A549 (cell line): ENCODE measurements around the gene NEK5. TPM values are rescaled to one million over a fixed set of nuclear protein-coding genes. Genes with fewer than 3 reads are reported as not detected.

Experiments used
- ATAC-seq, 2 experiments: fragments of 200-7000 bp in 1 of 2; fragments of >200 bp in 1 of 2; cut with Nextera tagmentation in 1 of 2; cut with Tn5 transposase in 1 of 2; 3 replicates each; pipeline versions ENCODE4 v1.8.0 to v1.9.1; 2018 to 2020; ENCODE audit warnings: mild to moderate bottlenecking in 1 of 2, moderate library complexity in 1 of 2
- CTCF ChIA-PET: fragments of 300-600 bp; sonication (Branson Sonifier 250); formaldehyde crosslinking; extraction: SDS; loops from one replicate; lab custom pipeline; 2021; ENCODE audit warnings: antibody characterized with exemption, inconsistent platforms; lab: Yijun Ruan, JAX
- POLR2A ChIA-PET: fragments of 350-600 bp; formaldehyde crosslinking; extraction: SDS; loops from one replicate; lab custom pipeline; 2021; ENCODE audit warnings: antibody characterized with exemption, inconsistent platforms; lab: Yijun Ruan, JAX
- DNase-seq, 2 experiments: peaks; one replicate each; pipeline versions ENCODE4 v3.0.0 to v3.0.0-alpha.2; 2011 to 2016; ENCODE audit warnings: low read depth in 1 of 2, low spot score in 1 of 2
- FAIRE-seq: peaks from 2 replicates; lab custom pipeline; 2011; peaks lifted over from hg19 to GRCh38; lab: Jason Lieb, UNC
- H3K27ac ChIP-seq, 2 experiments: fragments of >200 bp; sonication (Bioruptor Twin); formaldehyde crosslinking; 3 replicates each; pipeline ENCODE4 v1.5.1; 2016 to 2017
- H3K4me1 ChIP-seq: fragments of >200 bp; sonication (Bioruptor Twin); formaldehyde crosslinking; 3 replicates; pipeline ENCODE4 v1.6.1; 2016
- H3K4me2 ChIP-seq: fragments of >200 bp; sonication (Bioruptor Twin); formaldehyde crosslinking; 3 replicates; pipeline ENCODE4 v1.6.1; 2016
- H3K4me3 ChIP-seq: fragments of >200 bp; sonication (Bioruptor Twin); formaldehyde crosslinking; 3 replicates; pipeline ENCODE4 v1.5.1; 2016
- H3K9me3 ChIP-seq: fragments of >200 bp; sonication (Bioruptor Twin); formaldehyde crosslinking; 3 replicates; pipeline ENCODE4 v1.6.1; 2016
- CBX8 ChIP-seq: fragments of 200-600 bp; sonication (generic); IDR thresholded peaks from 2 replicates; pipeline ENCODE4 v1.6.1; 2016
- CTCF ChIP-seq: fragments of >200 bp; sonication (Bioruptor Twin); formaldehyde crosslinking; IDR thresholded peaks from 3 replicates; pipeline ENCODE4 v1.5.1; 2016
- E2F6 ChIP-seq: IDR thresholded peaks from 2 replicates; pipeline ENCODE4 v1.6.1; 2012; ENCODE audit warnings: low read depth, borderline replicate concordance
- ELK1 ChIP-seq: fragments of 150-350 bp; IDR thresholded peaks from 2 replicates; pipeline ENCODE4 v1.6.1; 2014; ENCODE audit warnings: low read depth, mild to moderate bottlenecking, low read length
- EP300 ChIP-seq, 2 experiments: fragments of >200 bp; sonication (Bioruptor Twin); formaldehyde crosslinking; IDR thresholded peaks; 2 replicates in 1 of 2; 3 replicates in 1 of 2; pipeline ENCODE4 v1.6.1; 2016 to 2017
- GATA3 ChIP-seq: IDR thresholded peaks from 2 replicates; pipeline ENCODE4 v1.6.1; 2012; ENCODE audit warnings: borderline replicate concordance
- HEYL ChIP-seq: fragments of 250-450 bp; sonication (Bioruptor Pico); IDR thresholded peaks from 2 replicates; pipeline ENCODE4 v1.8.0; 2021; ENCODE audit warnings: mild to moderate bottlenecking, moderate library complexity
- HOXB5 ChIP-seq: fragments of 250-450 bp; sonication (Bioruptor Pico); IDR thresholded peaks from 2 replicates; pipeline ENCODE4 v1.5.0; 2020; ENCODE audit warnings: mild to moderate bottlenecking, moderate library complexity
- JUNB ChIP-seq: fragments of >200 bp; sonication (Bioruptor Twin); formaldehyde crosslinking; IDR thresholded peaks from 2 replicates; pipeline ENCODE4 v1.6.1; 2016
- MAX ChIP-seq: IDR thresholded peaks from 2 replicates; pipeline ENCODE4 v1.6.1; 2012
- MYC ChIP-seq: IDR thresholded peaks from 2 replicates; pipeline ENCODE4 v1.6.1; 2012; ENCODE audit warnings: mild to moderate bottlenecking, inconsistent platforms, low read length, improper control_type of control experiment, borderline replicate concordance
- NFE2L2 ChIP-seq: fragments of 150-350 bp; conservative IDR thresholded peaks from 2 replicates; pipeline ENCODE4 v1.6.1; 2014; ENCODE audit warnings: low read length
- NR3C1 ChIP-seq: fragments of >200 bp; sonication (Bioruptor Twin); formaldehyde crosslinking; IDR thresholded peaks from 3 replicates; pipeline ENCODE4 v1.6.1; 2017
- RAD21 ChIP-seq, 2 experiments: fragments of >200 bp in 1 of 2; sonication (Bioruptor Twin) in 1 of 2; formaldehyde crosslinking in 1 of 2; IDR thresholded peaks in 1 of 2; conservative IDR thresholded peaks in 1 of 2; 2 replicates in 1 of 2; 3 replicates in 1 of 2; pipeline ENCODE4 v1.6.1; 2012 to 2018; ENCODE audit warnings: inconsistent platforms in 1 of 2
- RCOR1 ChIP-seq: fragments of 150-350 bp; IDR thresholded peaks from 2 replicates; pipeline ENCODE4 v1.6.1; 2014; ENCODE audit warnings: antibody characterized with exemption, low read length, low read depth
- RFX5 ChIP-seq: fragments of 450-650 bp; IDR thresholded peaks from 2 replicates; pipeline ENCODE4 v1.7.1; 2014; ENCODE audit warnings: antibody characterized with exemption, mild to moderate bottlenecking, moderate library complexity
- TP53 ChIP-seq: fragments of 250-450 bp; sonication (Bioruptor Pico); IDR thresholded peaks from 2 replicates; pipeline ENCODE4 v1.5.0; 2021; ENCODE audit warnings: mild to moderate bottlenecking, moderate library complexity
- WGBS: methylation state at CpG from one replicate; pipeline ENCODE4 v1.1.6; 2017; ENCODE audit errors: missing lambda C conversion rate; 5-methylcytosine and 5-hydroxymethylcytosine counted together
- polyA plus RNA-seq, 4 experiments: library from polyadenylated mRNA; depleted of rRNA in 3 of 4; stranded (reverse); fragments of >200 nt; fragmentation: RNase III in 1 of 4; extraction: RNeasy Plus Mini Kit Qiagen cat#74134 plus additional on column Dnase treatment in 1 of 4; gene quantifications; 2 replicates in 3 of 4; 3 replicates in 1 of 4; pipeline ENCODE4 v1.2.3, GENCODE V29; 2011 to 2017
- TF ChIP-seq, protein P1 (sequence below): fragments of 250-450 bp; sonication (Bioruptor Pico); IDR thresholded peaks from 2 replicates; pipeline ENCODE4 v1.5.0; 2021; ENCODE audit warnings: mild to moderate bottlenecking, moderate library complexity, borderline replicate concordance
- TF ChIP-seq, protein P2 (sequence below): IDR thresholded peaks from 2 replicates; pipeline ENCODE4 v1.6.1; 2012
- TF ChIP-seq, protein P3 (sequence below): fragments of >200 bp; sonication (Bioruptor Twin); formaldehyde crosslinking; IDR thresholded peaks from 3 replicates; pipeline ENCODE4 v1.6.1; 2016

Gene NEK5
- polyA plus RNA-seq, 2 of the 4 experiments (the other 2 are of a cell fraction): 0.08 to 0.23 TPM

- no peak for TF ChIP-seq MYC
- no peak for TF ChIP-seq TP53 (CRISPR knock-in tag)
- no peak for TF ChIP-seq EP300 (IDR thresholded peaks at IDR 0.05)
- no peak for TF ChIP-seq RAD21 (conservative IDR thresholded peaks at IDR 0.05 in 1 of 2, IDR thresholded peaks at IDR 0.05 in 1 of 2)
- TF ChIP-seq JUNB: no peak
- TF ChIP-seq, protein P1, sequence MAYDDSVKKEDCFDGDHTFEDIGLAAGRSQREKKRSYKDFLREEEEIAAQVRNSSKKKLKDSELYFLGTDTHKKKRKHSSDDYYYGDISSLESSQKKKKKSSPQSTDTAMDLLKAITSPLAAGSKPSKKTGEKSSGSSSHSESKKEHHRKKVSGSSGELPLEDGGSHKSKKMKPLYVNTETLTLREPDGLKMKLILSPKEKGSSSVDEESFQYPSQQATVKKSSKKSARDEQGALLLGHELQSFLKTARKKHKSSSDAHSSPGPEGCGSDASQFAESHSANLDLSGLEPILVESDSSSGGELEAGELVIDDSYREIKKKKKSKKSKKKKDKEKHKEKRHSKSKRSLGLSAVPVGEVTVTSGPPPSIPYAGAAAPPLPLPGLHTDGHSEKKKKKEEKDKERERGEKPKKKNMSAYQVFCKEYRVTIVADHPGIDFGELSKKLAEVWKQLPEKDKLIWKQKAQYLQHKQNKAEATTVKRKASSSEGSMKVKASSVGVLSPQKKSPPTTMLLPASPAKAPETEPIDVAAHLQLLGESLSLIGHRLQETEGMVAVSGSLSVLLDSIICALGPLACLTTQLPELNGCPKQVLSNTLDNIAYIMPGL: no peak
- TF ChIP-seq E2F6: no peak
- TF ChIP-seq, protein P2, sequence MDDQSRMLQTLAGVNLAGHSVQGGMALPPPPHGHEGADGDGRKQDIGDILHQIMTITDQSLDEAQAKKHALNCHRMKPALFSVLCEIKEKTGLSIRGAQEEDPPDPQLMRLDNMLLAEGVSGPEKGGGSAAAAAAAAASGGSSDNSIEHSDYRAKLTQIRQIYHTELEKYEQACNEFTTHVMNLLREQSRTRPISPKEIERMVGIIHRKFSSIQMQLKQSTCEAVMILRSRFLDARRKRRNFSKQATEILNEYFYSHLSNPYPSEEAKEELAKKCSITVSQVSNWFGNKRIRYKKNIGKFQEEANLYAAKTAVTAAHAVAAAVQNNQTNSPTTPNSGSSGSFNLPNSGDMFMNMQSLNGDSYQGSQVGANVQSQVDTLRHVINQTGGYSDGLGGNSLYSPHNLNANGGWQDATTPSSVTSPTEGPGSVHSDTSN: no peak
- TF ChIP-seq RFX5: no peak
- no peak for TF ChIP-seq MAX
- no peak for TF ChIP-seq HEYL (CRISPR knock-in tag)
- no peak for TF ChIP-seq NFE2L2
- no peak for TF ChIP-seq HOXB5 (CRISPR knock-in tag)
- no peak for TF ChIP-seq RCOR1
- TF ChIP-seq NR3C1: no peak
- no peak for TF ChIP-seq CBX8
- TF ChIP-seq ELK1: no peak
- no peak for TF ChIP-seq GATA3
- TF ChIP-seq, protein P3, sequence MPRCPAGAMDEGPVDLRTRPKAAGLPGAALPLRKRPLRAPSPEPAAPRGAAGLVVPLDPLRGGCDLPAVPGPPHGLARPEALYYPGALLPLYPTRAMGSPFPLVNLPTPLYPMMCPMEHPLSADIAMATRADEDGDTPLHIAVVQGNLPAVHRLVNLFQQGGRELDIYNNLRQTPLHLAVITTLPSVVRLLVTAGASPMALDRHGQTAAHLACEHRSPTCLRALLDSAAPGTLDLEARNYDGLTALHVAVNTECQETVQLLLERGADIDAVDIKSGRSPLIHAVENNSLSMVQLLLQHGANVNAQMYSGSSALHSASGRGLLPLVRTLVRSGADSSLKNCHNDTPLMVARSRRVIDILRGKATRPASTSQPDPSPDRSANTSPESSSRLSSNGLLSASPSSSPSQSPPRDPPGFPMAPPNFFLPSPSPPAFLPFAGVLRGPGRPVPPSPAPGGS: no peak
- TF ChIP-seq CTCF: no peak
- DNase-seq (no peak), ATAC-seq (no peak), FAIRE-seq (no peak)
- H3K27ac ChIP-seq: no peak overlapping the region
- no peak overlapping the region for H3K4me3 ChIP-seq
- whole genome bisulfite sequencing: 60% methylated on average over 6 of the region's 6 CpGs
- no peak overlapping the region for H3K4me2 ChIP-seq
- no peaks in the 10 kb centered on the region for H3K9me3 ChIP-seq
- CTCF ChIA-PET: interaction anchor here (1.0 kb wide), 1 partner anchor 9 kb away, joined by 3 read pairs; no protein-coding TSS in a partner anchor
- POLR2A ChIA-PET: no interaction called here
- H3K4me1 ChIP-seq: peaks cover 10% of the 10 kb centered on the region; the same call in 1 of the 3 replicates
Measured at GRCh38 chr13:52009946-52010345, 118.9 kb downstream of the NEK5 start.
